ENCODE measurements around the gene VPREB3.

The VPREB3 gene

GRCh38 chr22:23704829-23705228 is 49.4 kb downstream of the VPREB3 start:
- no peak overlapping the region for H3K4me3 ChIP-seq (ENCODE audit: low read length)
- TF ChIP-seq CTCF (conservative IDR thresholded peaks at IDR 0.05; ENCODE audit: low read length), result no peak
- DNase-seq (ENCODE audit: low read depth), result no peak

DNA sequence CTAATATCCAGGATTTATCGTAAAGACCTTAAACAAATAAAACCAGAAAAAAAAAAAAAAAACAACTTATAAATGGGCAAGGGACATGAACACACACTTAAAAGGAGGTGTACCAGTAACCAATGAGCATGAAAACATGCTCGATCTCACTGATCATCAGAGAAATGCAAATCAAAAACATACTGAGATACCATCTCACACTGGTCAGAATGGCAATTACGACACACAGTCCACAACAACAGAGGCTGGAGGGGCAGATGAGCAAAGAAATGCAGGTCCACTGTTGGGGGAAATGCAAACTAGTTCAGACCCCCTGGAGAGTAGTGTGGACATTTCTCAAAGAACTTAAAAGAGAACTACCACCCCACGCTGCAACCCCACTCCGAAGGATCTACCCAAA is 50.2 kb downstream of the VPREB3 start:
- no peak for TF ChIP-seq CTCF (conservative IDR thresholded peaks at IDR 0.05; ENCODE audit: low read length)
- H3K4me3 ChIP-seq (ENCODE audit: low read length), result no peak overlapping the region
- DNase-seq (ENCODE audit: low read depth), result no peak

Data from AG10803 (cell line).